Middle frontal gyrus (tissue), 1 donor: ENCODE data around the gene SIGLEC1.

ENCODE experiments used
- DNase-seq: peaks from one replicate; pipeline ENCODE4 v3.0.0-alpha.2; 2015; ENCODE audit warnings: low spot score; ENCODE audit errors: extremely low spot score

The SIGLEC1 gene

GRCh38 chr20:3728876-3729275, 16.5 kb upstream of the SIGLEC1 start:
- no peak for DNase-seq

- no peak for DNase-seq
Observed at GRCh38 chr20:3728354-3728753, 16.0 kb upstream of the SIGLEC1 start.

DNA sequence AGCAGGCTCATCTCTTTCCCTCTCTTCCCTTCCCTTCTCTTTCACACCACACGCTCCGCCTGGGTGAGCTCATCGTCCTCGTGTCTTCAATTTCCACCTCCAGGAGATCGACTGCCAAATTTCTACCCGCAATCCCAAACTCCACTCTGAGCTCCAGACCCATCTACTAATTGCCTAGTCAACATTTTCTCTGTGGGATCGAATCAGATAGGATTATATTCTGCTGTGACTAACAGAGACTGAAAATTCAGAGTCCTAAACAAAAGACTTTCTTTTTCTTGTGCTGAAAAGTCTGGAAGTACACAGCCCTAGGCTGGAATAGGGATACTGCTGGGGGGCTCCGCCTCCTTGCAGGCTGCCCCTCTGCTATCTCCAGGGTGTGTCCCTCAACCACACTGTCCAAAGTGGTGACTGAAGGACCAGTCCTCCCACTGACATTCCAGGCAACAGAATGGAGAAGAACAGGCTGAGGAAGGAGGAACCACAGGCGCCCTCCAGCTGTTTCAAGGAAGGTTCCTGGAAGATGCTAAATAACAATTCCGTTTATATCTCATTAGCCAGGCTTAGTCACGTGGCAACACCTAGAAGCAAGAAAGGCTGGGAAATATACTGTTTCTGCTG, 15.1 kb upstream of the SIGLEC1 start:
- no peak for DNase-seq

GRCh38 chr20:3724356-3724755, 12.0 kb upstream of the SIGLEC1 start:
- no peak for DNase-seq

DNA sequence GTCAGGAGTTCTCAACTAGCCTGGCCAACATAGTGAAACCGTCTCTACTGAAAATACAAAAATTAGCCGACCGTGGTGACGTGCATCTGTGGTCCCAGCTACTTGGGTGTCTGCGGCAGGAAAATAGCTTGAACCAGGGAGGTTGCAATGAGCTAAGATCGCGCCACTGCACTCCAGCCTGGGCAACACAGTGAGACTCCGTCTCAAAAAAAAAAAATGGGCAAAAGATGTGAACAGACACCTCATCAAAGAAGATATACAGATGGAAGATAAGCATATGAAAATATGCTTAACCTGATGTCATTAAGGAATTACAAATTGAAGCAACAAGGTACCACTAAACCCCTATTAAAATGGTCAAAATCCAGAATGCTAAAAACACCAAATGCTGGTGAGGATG, 10.9 kb upstream of the SIGLEC1 start:
- DNase-seq = no peak

DNA sequence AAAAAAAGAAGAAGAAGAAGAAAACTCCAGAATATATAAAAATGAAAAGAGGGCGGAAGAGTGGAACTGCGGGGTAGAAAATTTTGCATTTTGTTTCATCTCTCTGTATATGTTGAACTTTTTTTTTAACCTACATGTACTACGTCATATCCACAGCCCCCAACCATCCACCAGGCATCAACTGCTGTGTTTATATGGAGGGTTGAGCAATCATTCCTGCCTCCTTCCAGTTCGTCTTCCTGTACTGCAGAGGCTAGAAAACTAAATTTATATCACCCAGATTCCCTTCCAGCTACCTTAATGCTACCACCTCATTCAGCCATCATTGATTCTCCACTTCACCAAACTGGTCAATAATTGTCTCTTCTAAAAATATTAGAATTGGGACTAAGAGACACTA, 9.5 kb upstream of the SIGLEC1 start:
- DNase-seq = no peak

GRCh38 chr20:3720626-3721025, 8.2 kb upstream of the SIGLEC1 start:
- DNase-seq = no peak

- DNase-seq = no peak
Observed at GRCh38 chr20:3720068-3720467, 7.7 kb upstream of the SIGLEC1 start.

- DNase-seq = no peak
Observed at GRCh38 chr20:3719046-3719445, 6.6 kb upstream of the SIGLEC1 start.

GRCh38 chr20:3716195-3716834, 3.9 kb upstream of the SIGLEC1 start:
- no peak for DNase-seq

GRCh38 chr20:3714092-3714491, 1.7 kb upstream of the SIGLEC1 start:
- no peak for DNase-seq

DNA sequence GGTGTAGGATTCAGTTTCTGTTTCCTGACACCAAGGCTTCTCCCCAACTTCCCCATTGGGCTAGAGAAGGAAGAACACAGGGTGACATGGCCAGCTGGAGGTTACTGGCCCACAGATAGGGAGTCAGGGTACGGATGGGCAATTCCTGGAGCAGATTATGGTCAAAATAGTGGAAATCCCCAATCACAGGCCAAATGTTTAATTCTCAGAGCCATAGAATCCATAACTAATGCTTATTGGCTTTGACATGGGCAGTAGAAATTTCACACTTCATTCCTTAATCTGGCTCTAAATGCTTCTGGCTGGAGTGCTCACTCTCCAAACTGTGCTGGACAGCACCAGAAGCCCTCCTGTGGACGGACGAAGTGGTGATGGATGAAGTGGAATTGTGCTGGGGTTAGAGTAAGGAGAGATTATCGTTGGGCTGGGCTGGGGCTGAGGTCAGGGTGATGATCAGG, 887 bp downstream of the SIGLEC1 start:
- DNase-seq = no peak

GRCh38 chr20:3710703-3711483, 1.5 kb downstream of the SIGLEC1 start:
- DNase-seq = no peak

DNA sequence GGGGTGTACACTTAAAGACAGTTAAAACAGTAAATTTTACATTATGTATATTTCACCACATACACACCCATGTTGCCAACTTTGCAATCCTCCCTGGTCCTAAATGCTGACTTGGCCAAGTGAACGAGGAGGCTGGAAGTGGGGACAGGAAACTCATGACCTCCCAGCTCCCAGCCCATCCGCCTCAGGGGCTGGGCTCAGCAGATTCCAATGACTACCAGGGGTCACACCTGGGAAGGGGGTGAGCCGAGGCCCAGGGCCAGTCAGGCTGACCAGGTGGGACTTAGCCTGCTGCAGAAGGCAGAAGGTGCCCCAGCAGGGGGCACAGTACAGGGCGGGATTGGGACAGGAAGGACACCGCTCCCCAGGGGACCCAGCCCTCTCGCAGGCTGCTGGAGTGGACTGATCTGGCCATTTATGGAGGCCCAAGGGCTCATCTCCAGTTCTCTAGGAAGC, 2.4 kb downstream of the SIGLEC1 start:
- DNase-seq = no peak

- no peak for DNase-seq
Observed at GRCh38 chr20:3707508-3707899, 4.9 kb downstream of the SIGLEC1 start.

GRCh38 chr20:3706774-3707507, 5.5 kb downstream of the SIGLEC1 start:
- no peak for DNase-seq

DNA sequence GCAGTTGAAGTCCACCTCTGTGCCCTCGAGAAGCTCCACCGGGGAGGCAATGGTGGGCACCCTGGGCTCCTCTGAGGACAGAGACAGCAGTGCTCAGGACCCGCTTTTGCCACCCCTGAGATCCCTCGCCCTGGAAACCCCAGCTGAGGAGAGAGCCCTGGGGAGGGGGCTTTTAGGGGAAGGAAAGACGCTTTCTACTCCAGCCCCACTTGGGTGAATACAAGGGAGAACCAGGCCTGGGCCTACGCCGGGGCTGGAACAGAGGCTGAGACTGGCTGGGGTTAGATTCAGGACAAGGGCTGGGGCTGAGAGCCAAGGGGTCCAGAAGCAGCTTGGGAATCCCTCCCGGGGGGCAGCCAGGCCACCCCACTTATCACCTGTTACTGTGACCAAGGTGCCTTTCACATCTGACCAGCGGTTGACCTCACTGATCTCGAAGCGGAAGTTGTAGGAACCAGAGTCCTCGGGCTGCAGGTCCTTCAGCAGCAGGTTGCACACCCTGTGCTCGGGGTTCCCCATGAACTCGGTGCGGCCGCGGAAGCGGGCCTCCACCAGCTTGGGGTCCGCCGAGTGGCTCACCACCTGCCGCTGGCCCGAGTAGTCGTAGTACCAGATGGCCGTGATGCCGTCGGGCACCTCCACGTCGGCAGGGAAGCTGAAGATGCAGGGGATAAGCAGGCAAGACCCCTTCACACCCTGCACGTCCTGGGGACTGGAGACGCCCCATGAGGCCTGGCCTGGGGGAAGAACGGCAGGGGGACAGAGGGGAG, 6.2 kb downstream of the SIGLEC1 start:
- DNase-seq = no peak

GRCh38 chr20:3705491-3705969, 6.9 kb downstream of the SIGLEC1 start:
- DNase-seq = no peak

DNA sequence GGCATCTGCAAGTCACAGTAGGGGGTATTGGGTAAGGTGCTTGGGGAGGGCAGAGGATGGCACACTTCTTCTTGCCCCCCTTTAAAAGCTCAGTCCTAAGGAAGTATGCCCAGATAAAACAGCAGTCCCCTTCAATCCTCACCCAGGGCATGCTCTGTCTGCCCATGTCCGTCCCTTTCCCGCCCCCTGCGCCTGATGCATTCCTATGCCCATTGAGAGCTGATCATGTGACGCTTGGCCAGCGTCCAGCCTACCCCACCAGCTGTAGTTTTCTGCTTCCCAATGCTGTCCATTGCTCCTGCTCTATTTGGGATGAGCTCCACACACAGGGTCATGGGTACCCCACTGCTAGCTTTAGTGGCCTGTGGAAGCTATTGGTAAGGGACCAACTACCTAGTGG, 8.3 kb downstream of the SIGLEC1 start:
- DNase-seq = no peak

DNA sequence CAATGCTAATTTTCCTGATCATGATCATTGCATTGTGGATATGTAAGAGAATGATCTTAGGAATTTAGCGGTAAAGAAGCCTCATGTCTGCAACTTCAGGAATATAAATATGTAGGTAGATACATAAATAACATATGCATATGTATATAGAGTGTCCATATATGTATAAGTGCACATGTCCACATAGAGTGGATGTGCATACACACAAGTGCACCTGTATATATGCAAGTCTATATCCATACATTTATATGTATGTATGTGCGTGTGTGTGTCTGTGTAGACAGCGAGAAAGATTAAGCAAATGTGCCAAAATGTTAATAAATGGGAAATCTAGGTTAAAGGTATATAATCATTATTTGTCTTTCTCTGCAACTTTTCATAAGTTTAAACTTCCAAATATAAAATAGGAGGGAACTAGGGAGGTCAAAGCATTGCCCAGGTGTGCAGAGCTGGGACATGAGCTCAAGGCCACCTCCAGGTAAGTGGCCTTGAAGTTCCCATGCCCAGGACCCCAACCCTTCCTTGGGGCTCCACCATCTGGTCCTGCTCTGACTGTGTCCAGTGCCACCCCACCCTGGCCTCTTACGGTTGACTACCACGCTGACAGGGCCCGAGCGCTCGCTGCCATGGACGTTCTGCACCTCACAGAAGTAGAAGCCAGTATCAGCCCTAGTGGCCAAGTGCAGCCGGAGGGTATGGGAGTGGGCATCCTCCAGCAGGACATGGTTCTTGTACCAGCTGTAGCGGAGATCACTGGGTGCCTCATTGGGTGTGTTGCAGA, 9.6 kb downstream of the SIGLEC1 start:
- no peak for DNase-seq
